Vagina (tissue), 2 donors: Measurements from ENCODE around the gene RNF115. TPM values are rescaled to one million over a fixed set of nuclear protein-coding genes. Genes with fewer than 3 reads are reported as not detected.

ENCODE experiments used
- DNase-seq, 2 donors: peaks; one replicate each; pipeline ENCODE4 v3.0.0-alpha.2; 2017; ENCODE audit errors: extremely low spot score in 2 of 2
- H3K27ac ChIP-seq: fragments of 200-600 bp; sonication (generic); one replicate; pipeline ENCODE4 v1.5.1; 2019
- H3K27me3 ChIP-seq: fragments of 200-600 bp; sonication (generic); one replicate; pipeline ENCODE4 v1.5.1; 2019
- H3K36me3 ChIP-seq, 2 donors: fragments of 200-600 bp; sonication (generic); one replicate each; pipeline ENCODE4 v1.5.1; 2017 to 2019
- H3K4me1 ChIP-seq: fragments of 200-600 bp; sonication (generic); one replicate; pipeline ENCODE4 v1.5.1; 2019
- H3K4me3 ChIP-seq, 2 donors: fragments of 200-600 bp; sonication (generic); 1 replicate in 1 of 2; 2 replicates in 1 of 2; pipeline ENCODE4 v1.5.1; 2016 to 2019
- H3K9me3 ChIP-seq: fragments of 200-600 bp; sonication (generic); one replicate; pipeline ENCODE4 v1.5.1; 2019
- CTCF ChIP-seq, 3 experiments: fragments of 450-650 bp in 2 of 3; fragments of 200-600 bp in 1 of 3; sonication (generic) in 1 of 3; IDR thresholded peaks; one replicate each; pipeline ENCODE4 v1.5.1; 2017 to 2019; ENCODE audit warnings: antibody characterized with exemption in 3 of 3, mild to moderate bottlenecking in 2 of 3, moderate library complexity in 2 of 3
- POLR2A ChIP-seq, 2 donors: fragments of 450-650 bp; IDR thresholded peaks; one replicate each; pipeline ENCODE4 v1.6.1; 2017; ENCODE audit warnings: antibody characterized with exemption in 2 of 2, mild to moderate bottlenecking in 2 of 2, moderate library complexity in 2 of 2
- POLR2AphosphoS5 ChIP-seq, 2 donors: sonication (generic); formaldehyde crosslinking; IDR thresholded peaks; one replicate each; pipeline ENCODE4 v1.9.0; 2017; ENCODE audit warnings: antibody characterized with exemption in 2 of 2, mild to moderate bottlenecking in 2 of 2, low read depth in 1 of 2; ENCODE audit not compliant: insufficient read depth in 1 of 2
- intact Hi-C: fragments of 100-400 bp; cut with DNase I; formaldehyde crosslinking; loops from one replicate; pipeline ENCODE4 v1.15.1; 2023
- total RNA-seq: library from RNA; depleted of rRNA; stranded (reverse); fragments of >200 nt; gene quantifications from one replicate; pipeline ENCODE4 v1.2.3, GENCODE V29; 2016

The RNF115 gene
- total RNA-seq, 1 donor from 2014 or later: 16.2 TPM

GRCh38 chr1:145806844-145807243 lies 17.1 kb downstream of the RNF115 start:
- intact Hi-C loops: no loop called here
- Histone ChIP-seq H3K27me3 (no peaks in the 10 kb centered on the region), H3K27ac (no peak overlapping the region), H3K9me3 (no peaks in the 10 kb centered on the region), H3K4me1 (peaks cover 42% of the 10 kb centered on the region), H3K4me3 (no peak overlapping the region), H3K36me3 (no peaks in the 10 kb centered on the region)
- DNase-seq: no peak
- TF ChIP-seq POLR2AphosphoS5 (IDR thresholded peaks at IDR 0.05; ENCODE audit: insufficient read depth in 1 of 2, low read depth in 1 of 2): no peak
- no peak for TF ChIP-seq POLR2A (IDR thresholded peaks at IDR 0.05)
- TF ChIP-seq CTCF (IDR thresholded peaks at IDR 0.05): no peak

GRCh38 chr1:145806408-145806807 lies 17.5 kb downstream of the RNF115 start:
- peaks cover 43% of the 10 kb centered on the region for H3K4me1 ChIP-seq
- no peak overlapping the region for H3K27ac ChIP-seq
- H3K36me3 ChIP-seq: no peaks in the 10 kb centered on the region
- H3K4me3 ChIP-seq: no peak overlapping the region
- intact Hi-C loops: no loop called here
- DNase-seq: no peak
- TF ChIP-seq POLR2A (IDR thresholded peaks at IDR 0.05) (no peak), POLR2AphosphoS5 (IDR thresholded peaks at IDR 0.05; ENCODE audit: insufficient read depth in 1 of 2, low read depth in 1 of 2) (no peak), CTCF (IDR thresholded peaks at IDR 0.05) (no peak)
- no peaks in the 10 kb centered on the region for H3K27me3 ChIP-seq
- H3K9me3 ChIP-seq: no peaks in the 10 kb centered on the region

GRCh38 chr1:145805057-145805456 lies 18.8 kb downstream of the RNF115 start:
- Histone ChIP-seq H3K27ac (no peak overlapping the region), H3K36me3 (no peaks in the 10 kb centered on the region), H3K27me3 (no peaks in the 10 kb centered on the region), H3K9me3 (no peaks in the 10 kb centered on the region), H3K4me1 (peaks cover 55% of the 10 kb centered on the region), H3K4me3 (no peak overlapping the region)
- intact Hi-C loops: no loop called here
- no peak for DNase-seq
- TF ChIP-seq POLR2AphosphoS5 (IDR thresholded peaks at IDR 0.05; ENCODE audit: insufficient read depth in 1 of 2, low read depth in 1 of 2) (no peak), CTCF (IDR thresholded peaks at IDR 0.05) (no peak), POLR2A (IDR thresholded peaks at IDR 0.05) (no peak)

- Histone ChIP-seq H3K4me1 (peaks cover 55% of the 10 kb centered on the region), H3K9me3 (no peaks in the 10 kb centered on the region), H3K27ac (no peak overlapping the region), H3K36me3 (no peaks in the 10 kb centered on the region), H3K4me3 (no peak overlapping the region), H3K27me3 (no peaks in the 10 kb centered on the region)
- no peak for TF ChIP-seq CTCF (IDR thresholded peaks at IDR 0.05)
- TF ChIP-seq POLR2A (IDR thresholded peaks at IDR 0.05): no peak
- intact Hi-C loops: no loop called here
- DNase-seq: no peak
Measured at GRCh38 chr1:145804235-145805045, 19.5 kb downstream of the RNF115 start.

- Histone ChIP-seq H3K27me3 (no peaks in the 10 kb centered on the region), H3K36me3 (no peaks in the 10 kb centered on the region), H3K9me3 (no peaks in the 10 kb centered on the region), H3K4me1 (peaks cover 43% of the 10 kb centered on the region), H3K4me3 (no peak overlapping the region), H3K27ac (no peak overlapping the region)
- TF ChIP-seq POLR2AphosphoS5 (IDR thresholded peaks at IDR 0.05; ENCODE audit: insufficient read depth in 1 of 2, low read depth in 1 of 2) (no peak), CTCF (IDR thresholded peaks at IDR 0.05) (no peak)
- no peak for DNase-seq
- intact Hi-C loops: no loop called here
Measured at GRCh38 chr1:145799806-145800205, 24.1 kb downstream of the RNF115 start.
